ENCODE results near the gene MXD1. TPM values are rescaled to one million over a fixed set of nuclear protein-coding genes. Genes with fewer than 3 reads are reported as not detected.

MXD1 gene
- total and polyA plus RNA-seq, 2 experiments from 2014 or later = 29.7 to 41.8 TPM

- H2AFZ ChIP-seq = no peak overlapping the region
- no peak overlapping the region for H3K4me3 ChIP-seq
- H3K36me3 ChIP-seq (replicated peaks; ENCODE audit: insufficient read depth, low read depth) = no peaks in the 10 kb centered on the region
- no peaks in the 10 kb centered on the region for H3K9me3 ChIP-seq (ENCODE audit: low read depth)
- H4K20me1 ChIP-seq (ENCODE audit: insufficient read depth, poor library complexity, severe bottlenecking) = no peaks in the 10 kb centered on the region
- no peaks in the 10 kb centered on the region for H3K27me3 ChIP-seq
- no peaks in the 10 kb centered on the region for H3K9me2 ChIP-seq (replicated peaks; ENCODE audit: insufficient read depth)
- H3K4me2 ChIP-seq = no peak overlapping the region
- TF ChIP-seq EZH2phosphoT487 (IDR thresholded peaks at IDR 0.05; ENCODE audit: low read depth, severe bottlenecking, unreplicated experiment) = no peak
- TF ChIP-seq CTCF (IDR thresholded peaks at IDR 0.05; ENCODE audit: poor library complexity) = no peak
- no peak for TF ChIP-seq EZH2 (IDR thresholded peaks at IDR 0.05; ENCODE audit: borderline replicate concordance)
- no peaks in the 10 kb centered on the region for H3K79me2 ChIP-seq
- 93% methylated on average over 16 of the region's 16 CpGs for WGBS (ENCODE audit: low lambda C conversion rate, missing lambda C conversion rate)
- DNase-seq (ENCODE audit: low spot score) = no peak
- no peaks in the 10 kb centered on the region for H3K4me1 ChIP-seq (ENCODE audit: insufficient read depth)
- no peak overlapping the region for H3K27ac ChIP-seq
These were observed 54.4 kb downstream of the MXD1 start for GRCh38 chr2:69969126-69969983.

- H3K4me3 ChIP-seq = no peak overlapping the region
- no peaks in the 10 kb centered on the region for H4K20me1 ChIP-seq (ENCODE audit: insufficient read depth, poor library complexity, severe bottlenecking)
- TF ChIP-seq CTCF (IDR thresholded peaks at IDR 0.05; ENCODE audit: poor library complexity) = no peak
- TF ChIP-seq EZH2 (IDR thresholded peaks at IDR 0.05; ENCODE audit: borderline replicate concordance) = no peak
- no peak for TF ChIP-seq EZH2phosphoT487 (IDR thresholded peaks at IDR 0.05; ENCODE audit: low read depth, severe bottlenecking, unreplicated experiment)
- whole genome bisulfite sequencing (ENCODE audit: low lambda C conversion rate, missing lambda C conversion rate) = 77% methylated on average over 4 of the region's 4 CpGs
- H2AFZ ChIP-seq = no peak overlapping the region
- H3K9me3 ChIP-seq (ENCODE audit: low read depth) = no peaks in the 10 kb centered on the region
- H3K27me3 ChIP-seq = no peaks in the 10 kb centered on the region
- no peaks in the 10 kb centered on the region for H3K79me2 ChIP-seq
- no peaks in the 10 kb centered on the region for H3K9me2 ChIP-seq (replicated peaks; ENCODE audit: insufficient read depth)
- H3K27ac ChIP-seq = no peak overlapping the region
- no peak for DNase-seq (ENCODE audit: low spot score)
- no peak overlapping the region for H3K4me2 ChIP-seq
- no peaks in the 10 kb centered on the region for H3K4me1 ChIP-seq (ENCODE audit: insufficient read depth)
- H3K36me3 ChIP-seq (replicated peaks; ENCODE audit: insufficient read depth, low read depth) = no peaks in the 10 kb centered on the region
These were observed 55.1 kb downstream of the MXD1 start for GRCh38 chr2:69969991-69970390.

DNA sequence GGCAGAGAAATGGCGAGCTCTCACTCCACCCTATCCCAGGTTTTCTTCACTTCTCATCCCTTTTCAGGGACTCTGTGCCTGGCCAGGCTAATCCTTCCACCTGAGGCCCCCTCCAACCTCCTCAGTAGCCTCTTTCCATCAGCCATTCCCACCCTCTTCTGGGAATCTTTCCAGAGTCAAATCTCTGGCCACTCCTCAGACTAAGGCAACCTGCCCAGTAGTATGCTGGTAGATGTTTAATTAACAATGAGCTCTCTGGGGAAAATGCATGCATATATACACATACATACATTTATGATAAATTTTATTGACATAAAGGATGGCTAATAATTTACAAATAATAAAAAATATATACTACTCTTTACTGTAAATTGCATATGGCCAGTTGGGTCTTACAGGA lies 57.9 kb downstream of the MXD1 start:
- Histone ChIP-seq H3K27me3 (no peaks in the 10 kb centered on the region), H3K9me2 (replicated peaks; ENCODE audit: insufficient read depth) (no peaks in the 10 kb centered on the region), H3K4me2 (no peak overlapping the region), H3K9me3 (ENCODE audit: low read depth) (no peaks in the 10 kb centered on the region), H3K4me1 (ENCODE audit: insufficient read depth) (no peaks in the 10 kb centered on the region), H2AFZ (no peak overlapping the region), H3K79me2 (no peaks in the 10 kb centered on the region), H3K27ac (no peak overlapping the region), H4K20me1 (ENCODE audit: insufficient read depth, poor library complexity, severe bottlenecking) (no peaks in the 10 kb centered on the region), H3K36me3 (replicated peaks; ENCODE audit: insufficient read depth, low read depth) (no peaks in the 10 kb centered on the region), H3K4me3 (no peak overlapping the region)
- WGBS (ENCODE audit: low lambda C conversion rate, missing lambda C conversion rate) = 100% methylated on average over 1 of the region's 1 CpG
- TF ChIP-seq CTCF (IDR thresholded peaks at IDR 0.05; ENCODE audit: poor library complexity) = no peak
- no peak for TF ChIP-seq EZH2 (IDR thresholded peaks at IDR 0.05; ENCODE audit: borderline replicate concordance)
- TF ChIP-seq EZH2phosphoT487 (IDR thresholded peaks at IDR 0.05; ENCODE audit: low read depth, severe bottlenecking, unreplicated experiment) = no peak
- DNase-seq (ENCODE audit: low spot score) = no peak

Data from hepatocyte (in vitro differentiated cells).